ENCODE data around the gene RPL3.
"Not testable (repeated sequence)": the region's sequence is repeated elsewhere in the genome, so short reads cannot be mapped to it uniquely, and the experiment has no call there.

The RPL3 gene

DNA sequence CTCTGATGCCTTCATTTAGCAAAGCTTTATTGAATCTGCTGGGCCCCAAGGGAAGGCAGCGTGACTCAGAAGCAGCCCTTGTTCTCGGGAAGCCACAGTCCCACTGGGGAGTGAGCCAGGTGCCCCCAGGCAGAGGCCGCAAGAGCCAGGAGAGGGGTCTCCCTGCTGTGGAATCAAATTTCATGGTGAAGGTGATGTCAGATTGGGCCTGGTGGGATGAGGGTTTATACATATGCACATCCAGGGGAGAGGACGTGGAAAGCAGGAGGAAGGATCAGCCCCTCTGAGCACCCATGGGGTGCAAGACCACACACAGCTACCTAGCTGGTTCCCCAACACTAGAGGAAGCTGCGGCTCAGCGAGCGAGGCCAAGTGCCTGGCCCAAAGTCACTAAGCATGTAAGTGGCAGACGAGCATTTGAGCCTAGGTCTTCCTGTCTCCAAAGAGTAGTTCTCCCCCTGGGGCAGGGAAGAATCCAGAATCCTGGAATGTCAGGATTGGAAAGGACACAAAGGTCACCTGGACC is 32.3 kb upstream of the RPL3 start:
- peak; percentile 51 for DNase-seq

GRCh38 chr22:39350757-39351688 is 31.6 kb upstream of the RPL3 start:
- DNase-seq: no peak

DNA sequence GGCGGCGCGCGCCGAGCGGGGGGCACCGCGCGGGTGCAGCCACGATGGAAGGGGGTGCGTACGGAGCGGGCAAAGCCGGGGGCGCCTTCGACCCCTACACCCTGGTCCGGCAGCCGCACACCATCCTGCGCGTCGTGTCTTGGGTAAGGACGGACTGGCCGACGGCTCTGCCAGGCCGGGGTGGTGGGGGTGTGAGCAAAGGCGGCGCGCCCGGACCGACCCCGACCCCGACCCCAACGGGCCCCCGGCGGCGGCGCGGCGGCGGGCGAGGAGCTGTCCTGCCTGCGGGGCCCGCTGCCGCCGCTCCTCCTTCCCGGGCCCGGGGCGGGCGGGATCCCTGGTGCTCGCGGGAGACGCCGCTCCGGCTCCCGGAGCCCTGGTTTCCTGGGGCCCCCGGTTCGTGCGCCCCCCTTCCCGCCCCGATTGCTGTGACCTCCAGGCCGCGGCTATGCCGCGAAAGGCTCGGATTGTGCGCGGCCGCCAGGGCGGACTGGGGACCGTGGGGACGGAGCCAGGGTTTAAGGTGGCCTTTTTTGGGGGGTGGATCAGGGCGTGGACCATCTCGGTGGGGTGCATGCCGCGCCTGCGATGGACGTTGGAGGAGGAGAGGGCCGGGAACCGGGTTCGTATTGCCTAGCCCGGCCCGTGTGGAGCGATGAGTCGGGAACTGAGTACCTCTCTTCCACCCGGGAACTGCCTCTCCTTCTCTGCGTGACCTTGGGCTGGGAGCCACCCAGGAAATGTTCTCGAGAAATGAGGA is 30.7 kb upstream of the RPL3 start, which contains the start of gene SYNGR1:
Gene SYNGR1, plus strand, starts transcription at position 25 of the 760 bp plus-strand sequence. Its CDS starts 20 bp downstream, at position 45.
- DNase-seq: no peak

GRCh38 chr22:39349506-39349966 is 30.1 kb upstream of the RPL3 start:
- DNase-seq: peak; percentile 41

GRCh38 chr22:39348909-39349505 is 29.6 kb upstream of the RPL3 start:
- DNase-seq: no peak

GRCh38 chr22:39345231-39345630 is 25.8 kb upstream of the RPL3 start:
- no peak for DNase-seq

- DNase-seq: no peak
These were observed 24.6 kb upstream of the RPL3 start for GRCh38 chr22:39344046-39344390.

DNA sequence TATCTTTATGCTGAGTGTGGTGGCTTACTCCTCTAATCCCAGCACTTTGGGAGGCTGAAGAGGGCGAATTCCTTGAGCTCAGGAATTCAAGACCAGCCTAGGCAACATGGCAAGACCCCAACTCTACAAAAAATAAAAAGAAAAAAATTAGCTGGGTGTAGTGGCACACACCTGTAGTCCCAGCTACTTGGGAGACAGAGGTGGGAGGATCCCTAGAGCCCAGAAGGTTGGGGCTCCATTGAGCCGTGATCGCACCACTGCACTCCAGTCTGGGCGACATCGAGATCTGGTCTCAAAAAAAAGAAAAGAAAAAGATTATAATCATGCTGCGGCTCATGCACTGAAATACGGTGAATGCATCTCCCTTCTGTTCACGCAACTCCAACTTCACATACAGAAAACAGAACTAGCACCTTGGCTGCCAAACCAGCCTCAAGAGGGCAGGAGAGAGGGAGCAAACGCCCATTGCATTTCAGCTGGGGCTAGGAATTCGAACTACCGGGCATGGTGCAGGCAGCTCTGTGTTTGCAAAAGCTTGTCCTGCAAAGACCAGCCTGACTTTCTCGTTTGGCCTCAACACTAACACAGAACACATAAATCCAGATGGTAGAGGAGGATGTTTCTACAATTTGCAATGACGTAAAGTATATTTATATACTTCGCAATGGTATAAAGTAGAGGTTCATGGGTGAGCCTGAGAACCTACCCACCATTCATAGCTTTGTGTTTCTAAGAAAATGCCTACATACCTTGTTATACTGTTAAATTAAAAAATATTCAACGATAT is 24.0 kb upstream of the RPL3 start:
- peak; percentile 63 for DNase-seq

- no peak for DNase-seq
These were observed 21.8 kb upstream of the RPL3 start for GRCh38 chr22:39341179-39341578.

DNA sequence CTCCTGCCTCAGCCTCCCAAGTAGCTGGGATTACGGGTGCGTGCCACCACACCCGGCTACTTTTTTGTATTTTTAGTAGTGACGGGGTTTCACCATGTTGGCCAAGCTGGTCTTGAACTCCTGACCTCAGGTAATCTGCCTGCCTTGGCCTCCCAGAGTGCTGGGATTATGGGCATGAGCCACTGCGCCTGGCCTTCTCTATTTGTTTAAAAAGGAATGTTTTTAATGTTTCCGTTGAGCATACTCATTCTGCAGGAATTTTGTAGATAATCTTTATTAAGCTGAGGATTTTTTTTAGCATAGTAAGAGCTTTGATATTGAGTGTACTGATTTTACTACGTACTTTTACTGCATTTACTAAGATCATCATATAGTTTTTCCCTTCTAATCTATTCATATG is 20.4 kb upstream of the RPL3 start:
- peak; percentile 85 for DNase-seq

DNA sequence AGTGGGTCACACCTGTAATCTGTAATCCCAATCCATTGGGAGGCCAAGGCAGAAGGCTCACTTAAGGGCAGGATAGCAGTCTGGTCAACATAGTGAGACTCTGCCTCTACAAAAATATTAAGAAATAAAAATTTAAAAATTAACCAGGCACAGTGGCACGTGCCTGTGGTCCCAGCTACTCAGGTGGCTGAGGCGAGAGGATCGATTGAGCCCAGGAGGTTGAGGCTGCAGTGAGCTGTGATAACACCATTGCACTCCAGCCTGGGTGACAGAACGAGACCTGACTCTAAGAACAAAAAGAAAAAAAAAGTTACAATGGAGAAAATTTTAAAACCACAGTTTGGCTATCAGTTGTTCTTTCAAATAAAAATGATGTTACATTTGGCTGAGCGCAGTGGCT is 17.0 kb upstream of the RPL3 start:
- no peak for DNase-seq

- no peak for DNase-seq
These were observed 13.1 kb upstream of the RPL3 start for GRCh38 chr22:39332441-39333064.

DNA sequence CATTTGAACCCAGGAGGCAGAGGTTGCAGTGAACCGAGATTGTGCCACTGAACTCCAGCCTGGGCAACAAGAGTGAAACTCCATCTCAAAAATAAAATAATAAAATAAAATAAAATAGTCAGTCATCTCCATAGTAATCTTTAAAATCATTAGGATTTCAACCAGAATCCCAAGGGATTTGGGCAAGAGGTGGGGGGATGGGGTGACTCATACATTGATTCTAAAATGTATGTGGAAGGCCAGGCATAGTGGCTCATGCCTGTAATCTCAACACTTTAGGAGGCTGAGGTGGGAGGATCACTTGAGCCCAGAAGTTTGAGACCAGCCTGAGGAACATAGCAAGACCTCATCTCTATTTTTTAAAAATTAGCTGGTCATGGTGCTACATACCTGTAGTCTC is 11.1 kb upstream of the RPL3 start:
- DNase-seq: not testable (repeated sequence)

DNA sequence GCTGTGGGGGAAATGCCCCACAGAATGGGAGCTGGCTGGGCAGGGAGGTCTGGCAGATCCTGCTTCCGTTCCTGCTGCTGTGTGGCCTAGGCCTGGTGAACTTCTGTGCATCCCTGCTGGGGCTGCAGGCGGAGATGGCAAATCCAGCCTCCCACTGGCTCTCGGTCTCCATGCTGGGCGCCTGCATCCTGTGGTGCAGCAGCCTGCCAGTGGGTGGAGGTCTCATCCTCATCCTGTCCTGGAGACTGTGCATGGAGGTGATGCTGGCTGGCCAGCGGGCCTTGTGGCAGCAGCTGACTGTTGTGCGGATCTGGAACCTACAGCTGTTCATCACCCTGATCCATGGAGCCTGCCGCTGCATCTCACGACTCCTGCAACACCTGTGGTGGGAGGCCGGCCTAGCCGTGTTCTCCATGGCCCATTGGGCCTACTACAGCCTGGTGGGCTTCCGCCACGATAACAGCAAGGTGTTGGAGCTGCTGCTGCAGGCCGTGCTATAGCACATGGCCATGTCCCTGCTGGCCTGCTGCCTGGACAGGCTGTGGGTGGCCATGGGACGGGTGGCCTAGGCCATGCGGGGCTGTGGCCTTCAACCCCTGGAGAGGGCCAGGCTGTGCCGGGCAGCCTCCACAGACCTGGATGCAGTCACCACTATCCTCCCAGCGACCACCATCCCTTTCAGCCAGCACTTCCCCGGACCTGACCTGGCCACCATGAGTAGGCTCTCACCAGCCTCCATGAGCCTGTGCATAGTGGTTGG is 8.8 kb upstream of the RPL3 start:
- DNase-seq: no peak

- peak; percentile 77 for DNase-seq
These were observed 6.0 kb upstream of the RPL3 start for GRCh38 chr22:39325392-39325932.

GRCh38 chr22:39320616-39321029 is 1.2 kb upstream of the RPL3 start:
- DNase-seq: not testable (repeated sequence)

- DNase-seq: peak; percentile 46
These were observed 728 bp downstream of the RPL3 start for GRCh38 chr22:39318507-39319283.

DNA sequence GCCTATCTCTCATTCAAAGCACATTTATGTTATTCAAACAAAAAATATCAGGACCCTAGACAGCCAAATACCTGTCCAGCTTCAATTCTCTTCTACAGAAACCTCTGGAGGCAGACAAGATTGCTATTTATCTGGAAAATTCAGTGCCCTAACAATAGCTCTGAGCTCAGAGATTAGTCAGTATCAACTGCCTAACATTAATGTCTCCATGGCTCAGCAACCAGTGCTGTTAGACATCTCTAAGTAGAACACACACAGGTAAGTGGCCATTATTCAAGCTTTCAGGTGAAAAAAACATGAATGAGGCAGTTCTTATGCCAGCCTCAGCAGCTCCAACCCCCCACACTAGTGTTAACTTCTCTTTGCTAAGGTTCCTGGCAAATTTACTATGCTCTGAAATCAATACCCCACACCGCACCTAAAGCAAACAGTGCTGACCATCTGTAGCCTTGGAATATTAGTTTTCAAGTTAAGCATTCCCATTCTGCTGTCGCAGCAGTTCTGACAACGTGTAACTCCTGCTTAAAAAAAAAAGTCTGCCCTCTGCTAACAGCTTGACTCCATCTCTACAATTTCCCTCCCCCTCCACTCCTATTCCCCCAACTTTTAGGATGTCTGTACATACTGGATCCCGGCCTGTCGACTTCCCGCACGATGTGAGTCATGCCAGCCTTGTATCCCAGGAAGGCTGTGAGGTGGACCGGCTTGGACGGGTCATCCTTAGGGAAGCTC is 1.5 kb downstream of the RPL3 start:
- DNase-seq: peak; percentile 63

All from fibroblast of skin of back (primary cell).